HepG2 (cell line): ENCODE measurements around the gene DPP6. TPM values are rescaled to one million over a fixed set of nuclear protein-coding genes. Genes with fewer than 3 reads are reported as not detected.
"Not testable (repeated sequence)": the region's sequence is repeated elsewhere in the genome, so short reads cannot be mapped to it uniquely, and the experiment has no call there.

Experiments used
- ATAC-seq: fragments of 200-7000 bp; cut with Tn5 transposase; 3 replicates; pipeline ENCODE4 v1.9.1; 2020; ENCODE audit warnings: mild to moderate bottlenecking, moderate library complexity
- BruUV-seq: library from RNA; stranded (reverse); fragments of 400-500 nt; replicated peaks from 2 replicates; lab custom pipeline; 2021; lab: Mats Ljungman, UMichigan
- CTCF ChIA-PET: fragments of 300-600 bp; formaldehyde crosslinking; extraction: SDS; loops from one replicate; lab custom pipeline; 2021; ENCODE audit warnings: low total read pairs, inconsistent platforms, low intra/inter-chr PET ratio; lab: Yijun Ruan, JAX
- POLR2A ChIA-PET: fragments of 350-600 bp; sonication (Branson Sonifier 250); formaldehyde crosslinking; loops from one replicate; lab custom pipeline; 2020; ENCODE audit warnings: antibody characterized with exemption, inconsistent platforms; lab: Yijun Ruan, JAX
- DNase-seq: peaks from one replicate; pipeline ENCODE4 v3.0.0-alpha.2; 2015; ENCODE audit warnings: low spot score
- FAIRE-seq: peaks from 3 replicates; lab custom pipeline; 2011; peaks lifted over from hg19 to GRCh38; lab: Jason Lieb, UNC
- H2AFZ ChIP-seq: one replicate; pipeline ENCODE4 v1.6.1; 2011; ENCODE audit warnings: low read length, inconsistent platforms
- H3K27ac ChIP-seq: fragments of 300-600 bp; 3 replicates; pipeline ENCODE4 v1.8.0; 2011; ENCODE audit warnings: mixed run types, mild to moderate bottlenecking, mixed read lengths, low read length, inconsistent platforms; ENCODE audit not compliant: insufficient read depth; ENCODE audit errors: extremely low read length
- H3K27me3 ChIP-seq, 2 experiments: fragments of 200-600 bp in 1 of 2; 2 replicates in 1 of 2; 3 replicates in 1 of 2; pipeline versions ENCODE4 v1.6.0 to v1.8.0; 2011; ENCODE audit warnings: low read length in 2 of 2, mild to moderate bottlenecking in 2 of 2, moderate library complexity in 2 of 2, inconsistent platforms in 1 of 2; ENCODE audit not compliant: insufficient read depth in 2 of 2, control insufficient read depth in 1 of 2
- H3K36me3 ChIP-seq, 2 experiments: fragments of 200-600 bp in 1 of 2; replicated peaks in 1 of 2; 2 replicates in 1 of 2; 3 replicates in 1 of 2; pipeline versions ENCODE4 v1.5.1 to v1.8.0; 2011; ENCODE audit warnings: low read length in 2 of 2, inconsistent platforms in 1 of 2; ENCODE audit not compliant: insufficient read depth in 2 of 2, control insufficient read depth in 1 of 2
- H3K4me1 ChIP-seq: 2 replicates; pipeline ENCODE4 v1.5.1; 2012; ENCODE audit warnings: low read length, inconsistent platforms; ENCODE audit not compliant: insufficient read depth
- H3K4me2 ChIP-seq: 2 replicates; pipeline ENCODE4 v1.6.0; 2011; ENCODE audit warnings: low read depth, low read length, inconsistent platforms
- H3K4me3 ChIP-seq, 3 experiments: fragments of 200-600 bp in 1 of 3; sonication (generic), shearing (Covaris generic) in 1 of 3; replicated peaks in 1 of 3; 2 replicates each; pipeline ENCODE4 v1.5.1; 2011 to 2016; ENCODE audit warnings: low read length in 3 of 3, inconsistent platforms in 2 of 3, low read depth in 2 of 3, mild to moderate bottlenecking in 2 of 3, control low read depth in 1 of 3, mixed read lengths in 1 of 3; ENCODE audit not compliant: insufficient read depth in 1 of 3
- H3K79me2 ChIP-seq: one replicate; pipeline ENCODE4 v1.6.1; 2011; ENCODE audit warnings: low read length, inconsistent platforms; ENCODE audit not compliant: insufficient read depth
- H3K9ac ChIP-seq: 2 replicates; pipeline ENCODE4 v1.6.0; 2011; ENCODE audit warnings: mild to moderate bottlenecking, low read depth, low read length, inconsistent platforms; ENCODE audit not compliant: insufficient read depth
- H3K9me3 ChIP-seq: 2 replicates; pipeline ENCODE4 v1.5.1; 2012; ENCODE audit warnings: mild to moderate bottlenecking, low read length
- H4K20me1 ChIP-seq: 2 replicates; pipeline ENCODE4 v1.6.0; 2011; ENCODE audit warnings: inconsistent platforms, mild to moderate bottlenecking, low read length, moderate library complexity; ENCODE audit not compliant: insufficient read depth
- BHLHE40 ChIP-seq: IDR thresholded peaks from 2 replicates; pipeline ENCODE4 v1.6.1; 2011; ENCODE audit warnings: low read length, improper control_type of control experiment
- RFX1 ChIP-seq: fragments of 450-650 bp; IDR thresholded peaks from 2 replicates; pipeline ENCODE4 v1.6.1; 2017
- SNAPC2 ChIP-seq: sonication (generic); formaldehyde crosslinking; IDR thresholded peaks from 2 replicates; pipeline ENCODE4 v1.8.1; 2022; ENCODE audit warnings: mild to moderate bottlenecking, missing genetic modification reagents
- ZFP36L1 ChIP-seq: sonication (generic); formaldehyde crosslinking; IDR thresholded peaks from 2 replicates; pipeline ENCODE4 v1.8.0; 2022; ENCODE audit warnings: mild to moderate bottlenecking, missing genetic modification reagents, moderate library complexity
- ZNF143 ChIP-seq: sonication (generic); formaldehyde crosslinking; IDR thresholded peaks from 2 replicates; pipeline ENCODE4 v1.4.0; 2020; ENCODE audit warnings: missing genetic modification reagents
- ZNF232 ChIP-seq: sonication (generic); formaldehyde crosslinking; IDR thresholded peaks from 2 replicates; pipeline ENCODE4 v1.4.0; 2020; ENCODE audit warnings: missing genetic modification reagents, borderline replicate concordance
- ZNF414 ChIP-seq: sonication (generic); formaldehyde crosslinking; IDR thresholded peaks from 2 replicates; pipeline ENCODE4 v1.5.0; 2020; ENCODE audit warnings: missing genetic modification reagents
- ZNF468 ChIP-seq: sonication (generic); formaldehyde crosslinking; IDR thresholded peaks from 2 replicates; pipeline ENCODE4 v1.8.0; 2022; ENCODE audit warnings: mild to moderate bottlenecking, moderate library complexity, missing genetic modification reagents
- ZNF660 ChIP-seq: sonication (generic); formaldehyde crosslinking; IDR thresholded peaks from 2 replicates; pipeline ENCODE4 v1.5.1; 2020; ENCODE audit warnings: mild to moderate bottlenecking, low read depth, missing genetic modification reagents, borderline replicate concordance
- ZNF781 ChIP-seq: sonication (generic); formaldehyde crosslinking; IDR thresholded peaks from 2 replicates; pipeline ENCODE4 v1.5.1; 2020; ENCODE audit warnings: borderline replicate concordance, mild to moderate bottlenecking, missing genetic modification reagents; ENCODE audit errors: not compliant biosample characterization
- WGBS: methylation state at CpG from one replicate; pipeline ENCODE4 v1.1.6; 2017; ENCODE audit warnings: low lambda C conversion rate; 5-methylcytosine and 5-hydroxymethylcytosine counted together
- in situ Hi-C: cut with HindIII; loops from 2 replicates; pipeline ENCODE4 v1.10.0; 2017; ENCODE audit warnings: low pct_unique_long_range_greater_than_20kb; ENCODE audit not compliant: extremely low pct_ligation_motif_present
- intact Hi-C: fragments of 100-400 bp; cut with micrococcal nuclease; formaldehyde crosslinking; loops from one replicate; pipeline ENCODE4 v1.10.0; 2022; ENCODE audit not compliant: unreplicated experiment
- polyA plus RNA-seq, 8 experiments: library from polyadenylated mRNA; depleted of rRNA in 3 of 8; stranded (reverse) in 7 of 8; unstranded in 1 of 8; fragments of >200 nt; fragmentation: Illumina TruSeq in 4 of 8; extraction: Trizol in 4 of 8; gene quantifications; 2 replicates each; pipeline versions ENCODE4 v1.2.1 to v1.2.3, GENCODE V29; 2011 to 2016; ENCODE audit warnings: low read depth in 4 of 8, missing spikeins in 1 of 8, mixed read lengths in 1 of 8; ENCODE audit not compliant: insufficient read depth in 1 of 8
- total RNA-seq, 5 experiments: library from RNA; depleted of rRNA; stranded (reverse); fragments of >200 nt; fragmentation: Illumina TruSeq; extraction: Trizol; gene quantifications; 2 replicates each; pipeline ENCODE4 v1.2.3, GENCODE V29; 2016; ENCODE audit warnings: low read depth in 1 of 5

The DPP6 gene
- total and polyA plus RNA-seq, 2 of the 13 experiments (the other 11 are each of a cell fraction or from before 2014, with no cell fraction given) = not detected

- POLR2A ChIA-PET = no interaction called here
- in situ Hi-C loops = no loop called here
- H3K27me3 ChIP-seq = peaks cover 3 to 9% of the 10 kb centered on the region in 2 experiments; a peak in 2 of 5 replicates
Observed at GRCh38 chr7:154677454-154677853, 625.3 kb downstream of the DPP6 start.

DNA sequence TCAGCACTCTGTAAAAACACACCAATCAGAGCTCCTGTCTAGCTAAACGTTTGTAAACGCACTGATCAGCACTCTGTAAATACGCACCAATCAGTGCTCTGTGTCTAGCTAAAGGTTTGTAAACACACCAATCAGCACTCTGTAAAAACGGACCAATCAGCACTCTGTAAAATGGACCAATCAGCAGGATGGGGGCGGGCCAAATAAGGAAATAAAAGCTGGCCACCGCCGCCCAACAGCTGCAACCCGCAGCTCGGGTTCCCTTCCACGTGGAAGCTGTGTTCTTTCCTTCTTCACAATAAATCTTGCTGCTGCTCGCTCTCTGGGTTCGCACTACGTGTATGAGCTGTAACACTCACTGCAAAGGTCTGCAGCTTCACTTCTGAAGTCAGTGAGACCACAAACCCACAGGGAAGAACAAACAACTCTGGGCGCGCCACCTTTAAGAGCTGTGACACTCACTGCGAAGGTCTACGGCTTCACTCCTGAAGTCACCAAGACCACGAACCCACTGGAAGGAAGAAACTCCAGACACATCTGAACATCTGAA lies 625.9 kb downstream of the DPP6 start:
- POLR2A ChIA-PET, intact Hi-C loops, CTCF ChIA-PET, ATAC-seq, DNase-seq, H4K20me1 ChIP-seq, H3K9me3 ChIP-seq, H2AFZ ChIP-seq, H3K4me2 ChIP-seq, in situ Hi-C loops, H3K79me2 ChIP-seq, FAIRE-seq, H3K27me3 ChIP-seq, H3K9ac ChIP-seq, H3K4me1 ChIP-seq, H3K4me3 ChIP-seq, BruUV-seq, H3K36me3 ChIP-seq, H3K27ac ChIP-seq: not testable (repeated sequence)
- 50% methylated on average over 16 of the region's 18 CpGs for WGBS

More at GRCh38 chr7:154677454-154677853, 625.3 kb downstream of the DPP6 start:
- WGBS = 32% methylated on average over 12 of the region's 12 CpGs
- DNase-seq (no peak), FAIRE-seq (no peak), ATAC-seq (no peak)
- Histone ChIP-seq H3K27ac (no peak overlapping the region), H3K9me3 (no peaks in the 10 kb centered on the region), H3K79me2 (no peaks in the 10 kb centered on the region), H3K36me3 (no peaks in the 10 kb centered on the region), H3K4me1 (no peaks in the 10 kb centered on the region), H2AFZ (no peak overlapping the region), H3K4me3 (no peak overlapping the region), H3K4me2 (no peak overlapping the region), H3K9ac (no peak overlapping the region), H4K20me1 (no peaks in the 10 kb centered on the region)
- TF ChIP-seq ZNF143 (CRISPR knock-in tag) (no peak), SNAPC2 (CRISPR knock-in tag) (no peak), BHLHE40 (no peak), ZNF414 (CRISPR knock-in tag) (no peak), ZNF660 (CRISPR knock-in tag) (no peak), ZNF232 (CRISPR knock-in tag) (no peak), RFX1 (no peak), ZNF781 (no peak), ZNF468 (CRISPR knock-in tag) (no peak), ZFP36L1 (CRISPR knock-in tag) (no peak)
- CTCF ChIA-PET = no interaction called here
- intact Hi-C loops = no loop called here
- BruUV-seq = no TSS peak
